Stimulated activated CD4-positive, alpha-beta T cell treated with anti-CD3 and anti-CD28 coated beads, TNF-alpha, amount 100 ng/mL, for 48 hours (primary cell): ENCODE data around the gene FGF14.

Source experiments
- DNase-seq, 3 donors: peaks; one replicate each; pipeline ENCODE4 v3.0.0-alpha.2; 2020; ENCODE audit warnings: low read depth in 3 of 3

FGF14 gene

GRCh38 chr13:101930331-101930730, 471.5 kb downstream of the FGF14 start:
- DNase-seq = no peak

- DNase-seq = no peak
Observed at GRCh38 chr13:101925731-101926130, 476.1 kb downstream of the FGF14 start.

GRCh38 chr13:101919541-101920181, 482.2 kb downstream of the FGF14 start:
- no peak for DNase-seq

GRCh38 chr13:101917833-101918661, 483.8 kb downstream of the FGF14 start:
- DNase-seq = no peak

GRCh38 chr13:101917475-101917810, 484.4 kb downstream of the FGF14 start:
- no peak for DNase-seq

- no peak for DNase-seq
Observed at GRCh38 chr13:101916775-101917474, 484.9 kb downstream of the FGF14 start.

GRCh38 chr13:101916108-101916774, 485.6 kb downstream of the FGF14 start:
- DNase-seq = no peak

GRCh38 chr13:101915755-101916107, 486.1 kb downstream of the FGF14 start:
- no peak for DNase-seq

GRCh38 chr13:101915331-101915730, 486.5 kb downstream of the FGF14 start:
- no peak for DNase-seq

- no peak for DNase-seq
Observed at GRCh38 chr13:101911752-101912151, 490.1 kb downstream of the FGF14 start.

GRCh38 chr13:101903890-101904289, 498.0 kb downstream of the FGF14 start:
- DNase-seq = no peak

GRCh38 chr13:101898676-101899075, 503.2 kb downstream of the FGF14 start:
- no peak for DNase-seq

GRCh38 chr13:101896541-101896940, 505.3 kb downstream of the FGF14 start:
- DNase-seq = no peak

GRCh38 chr13:101893021-101893420, 508.8 kb downstream of the FGF14 start:
- no peak for DNase-seq

- DNase-seq = no peak
Observed at GRCh38 chr13:101892296-101892695, 509.6 kb downstream of the FGF14 start.

- no peak for DNase-seq
Observed at GRCh38 chr13:101881593-101881992, 520.3 kb downstream of the FGF14 start.

- DNase-seq = no peak
Observed at GRCh38 chr13:101880581-101880980, 521.3 kb downstream of the FGF14 start.

GRCh38 chr13:101876951-101877350, 524.9 kb downstream of the FGF14 start:
- no peak for DNase-seq

GRCh38 chr13:101875717-101876393, 526.0 kb downstream of the FGF14 start:
- DNase-seq = no peak

- DNase-seq = no peak
Observed at GRCh38 chr13:101875091-101875490, 526.8 kb downstream of the FGF14 start.

GRCh38 chr13:101869553-101869952, 532.3 kb downstream of the FGF14 start:
- DNase-seq = no peak
